MM.1S (cell line): Measurements from ENCODE around the gene LGR5.

ENCODE experiments used
- DNase-seq: peaks from one replicate; pipeline ENCODE4 v3.0.0-alpha.2; 2015
- H2AFZ ChIP-seq: fragments of 300-600 bp; sonication (generic); 2 replicates; pipeline ENCODE4 v1.6.0; 2016; ENCODE audit warnings: antibody characterized with exemption, low read length
- H3F3A ChIP-seq: fragments of 300-600 bp; sonication (generic); 2 replicates; pipeline ENCODE4 v1.6.1; 2016; ENCODE audit warnings: mild to moderate bottlenecking, antibody characterized with exemption, low read length, moderate library complexity, mixed read lengths; ENCODE audit not compliant: insufficient read depth
- H3K27ac ChIP-seq: fragments of 300-600 bp; sonication (generic); 2 replicates; pipeline ENCODE4 v1.5.1; 2016; ENCODE audit warnings: mild to moderate bottlenecking, low read length
- H3K27me3 ChIP-seq: fragments of 300-600 bp; sonication (generic); replicated peaks from 2 replicates; pipeline ENCODE4 v1.6.0; 2016; ENCODE audit warnings: low read length; ENCODE audit not compliant: insufficient read depth
- H3K36me3 ChIP-seq: fragments of 300-600 bp; sonication (generic); replicated peaks from 2 replicates; pipeline ENCODE4 v1.6.1; 2016; ENCODE audit warnings: mild to moderate bottlenecking, low read length, mixed read lengths; ENCODE audit not compliant: insufficient read depth
- H3K4me1 ChIP-seq: fragments of 300-600 bp; sonication (generic); 2 replicates; pipeline ENCODE4 v1.6.1; 2016; ENCODE audit warnings: low read length, mixed read lengths
- H3K4me2 ChIP-seq: fragments of 300-600 bp; sonication (generic); 2 replicates; pipeline ENCODE4 v1.6.0; 2016; ENCODE audit warnings: low read depth, low read length
- H3K4me3 ChIP-seq: fragments of 300-600 bp; sonication (generic); 2 replicates; pipeline ENCODE4 v1.5.1; 2016; ENCODE audit warnings: low read length, mixed read lengths
- H3K79me2 ChIP-seq: fragments of 300-600 bp; sonication (generic); 2 replicates; pipeline ENCODE4 v1.6.1; 2016; ENCODE audit warnings: mixed run types, low read length, mixed read lengths
- H3K9ac ChIP-seq: fragments of 300-600 bp; sonication (generic); 2 replicates; pipeline ENCODE4 v1.6.1; 2016; ENCODE audit warnings: low read length, mixed read lengths
- H3K9me2 ChIP-seq: fragments of 300-600 bp; sonication (generic); replicated peaks from 2 replicates; pipeline ENCODE4 v1.6.1; 2016; ENCODE audit warnings: mild to moderate bottlenecking, low read length, mixed read lengths; ENCODE audit not compliant: insufficient read depth
- H3K9me3 ChIP-seq: fragments of 300-600 bp; sonication (generic); replicated peaks from 2 replicates; pipeline ENCODE4 v1.6.1; 2016; ENCODE audit warnings: mild to moderate bottlenecking, low read length, mixed read lengths; ENCODE audit not compliant: insufficient read depth
- H4K20me1 ChIP-seq: fragments of 300-600 bp; sonication (generic); 2 replicates; pipeline ENCODE4 v1.6.1; 2016; ENCODE audit warnings: mild to moderate bottlenecking, low read length, moderate library complexity, mixed read lengths; ENCODE audit not compliant: insufficient read depth
- CTCF ChIP-seq: fragments of 300-600 bp; sonication (generic); IDR thresholded peaks from 2 replicates; pipeline ENCODE4 v1.5.1; 2016; ENCODE audit warnings: antibody characterized with exemption, low read length, mixed read lengths
- EZH2 ChIP-seq: fragments of 300-600 bp; sonication (generic); optimal IDR thresholded peaks from 2 replicates; pipeline ENCODE3; 2017; ENCODE audit warnings: low read depth, mild to moderate bottlenecking, antibody characterized with exemption, low read length, mixed read lengths
- EZH2phosphoT487 ChIP-seq: fragments of 300-600 bp; sonication (generic); IDR thresholded peaks from 2 replicates; pipeline ENCODE4 v1.6.1; 2018; ENCODE audit warnings: antibody characterized with exemption, low read length

LGR5 gene

DNA sequence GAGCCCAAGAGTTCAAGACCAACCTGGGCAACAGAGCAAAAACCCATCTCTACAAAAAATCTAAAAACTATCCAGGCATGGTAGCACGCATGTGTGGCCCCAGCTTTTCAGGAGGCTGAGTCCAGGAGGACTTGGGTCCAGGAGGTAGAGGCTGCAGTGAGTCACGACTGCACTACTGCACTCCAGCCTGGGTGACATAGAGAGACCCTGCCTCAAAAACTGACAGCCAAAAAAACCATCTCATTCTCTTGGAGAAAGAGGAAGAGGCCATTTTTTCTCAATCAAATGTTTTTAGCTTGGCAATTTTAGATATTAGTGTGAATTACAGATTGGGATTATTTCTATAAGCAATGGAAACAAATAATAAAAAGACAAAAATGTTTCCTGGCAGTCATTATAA is 185.9 kb downstream of the LGR5 start:
- Histone ChIP-seq H4K20me1 (no peaks in the 10 kb centered on the region), H3K4me1 (peaks cover 15% of the 10 kb centered on the region), H3F3A (peaks cover 12% of the 10 kb centered on the region; the same call in 1 of the 2 replicates), H3K9me3 (no peaks in the 10 kb centered on the region), H3K4me3 (no peak overlapping the region), H3K36me3 (peaks cover 35% of the 10 kb centered on the region; the same call in 1 of the 2 replicates), H3K9ac (no peak overlapping the region), H2AFZ (no peak overlapping the region), H3K27me3 (no peaks in the 10 kb centered on the region), H3K27ac (no peak overlapping the region), H3K79me2 (peaks cover 22% of the 10 kb centered on the region), H3K4me2 (0 out of 2 replicates have a peak overlapping the region, but pooled peaks have one; percentile 40), H3K9me2 (no peaks in the 10 kb centered on the region)
- no peak for DNase-seq
- TF ChIP-seq EZH2phosphoT487 = no peak
- no peak for TF ChIP-seq CTCF
- TF ChIP-seq EZH2 = no peak

DNA sequence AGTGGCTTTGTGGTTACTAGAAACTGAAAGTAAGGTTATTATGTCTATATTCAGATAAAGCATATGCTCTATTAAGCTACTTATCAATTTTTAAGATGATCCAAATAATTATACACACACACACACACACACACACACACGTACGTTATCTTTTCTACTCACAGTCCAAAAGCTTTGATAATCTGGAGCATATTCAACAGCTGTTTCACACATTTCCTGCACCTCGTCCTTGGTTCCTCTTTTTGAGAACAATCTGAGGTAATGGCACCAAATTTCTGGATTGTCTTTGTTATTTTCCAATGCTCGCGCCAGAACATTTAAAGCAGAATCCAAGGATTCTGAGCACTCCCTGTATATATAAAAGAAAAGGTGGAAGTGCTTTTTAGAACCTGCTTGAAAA is 186.5 kb downstream of the LGR5 start:
- no peaks in the 10 kb centered on the region for H3K9me3 ChIP-seq

DNA sequence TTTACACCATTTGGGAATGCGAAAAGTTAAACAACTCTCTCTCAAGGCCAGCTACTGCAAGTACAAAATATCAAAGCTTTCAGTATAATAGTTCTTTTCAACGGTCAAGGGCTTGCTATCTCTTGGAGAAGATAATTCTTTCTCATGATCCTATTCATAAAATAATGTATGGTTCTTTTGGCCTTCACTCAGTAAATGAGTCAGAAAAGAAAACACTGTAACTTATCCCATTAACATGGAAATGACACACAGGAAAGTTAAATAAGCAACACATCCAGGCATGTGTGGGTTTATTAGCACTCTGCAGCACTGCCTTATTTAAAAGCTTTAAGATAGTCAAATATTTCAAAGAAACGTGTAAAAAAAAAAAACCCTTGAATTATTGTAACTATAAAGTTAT is 187.2 kb downstream of the LGR5 start:
- Histone ChIP-seq H3K9me2 (no peaks in the 10 kb centered on the region), H4K20me1 (no peaks in the 10 kb centered on the region), H3K4me1 (peaks cover 15% of the 10 kb centered on the region), H2AFZ (no peak overlapping the region), H3K4me2 (peak overlapping the region; percentile 40; the same call in 1 of the 2 replicates), H3K79me2 (peaks cover 22% of the 10 kb centered on the region), H3K4me3 (no peak overlapping the region), H3K36me3 (peaks cover 46% of the 10 kb centered on the region; the same call in 1 of the 2 replicates), H3K27me3 (no peaks in the 10 kb centered on the region), H3F3A (peaks cover 12% of the 10 kb centered on the region; the same call in 1 of the 2 replicates), H3K9ac (no peak overlapping the region), H3K9me3 (no peaks in the 10 kb centered on the region), H3K27ac (no peak overlapping the region)
- DNase-seq = no peak
- no peak for TF ChIP-seq EZH2
- TF ChIP-seq CTCF = no peak
- TF ChIP-seq EZH2phosphoT487 = no peak

More for the DNA sequence above, 186.5 kb downstream of the LGR5 start:
- Histone ChIP-seq H3K4me2 (peak overlapping the region; percentile 40; the same call in 1 of the 2 replicates), H3K36me3 (peaks cover 41% of the 10 kb centered on the region; the same call in 1 of the 2 replicates), H3K27me3 (no peaks in the 10 kb centered on the region), H3K9me2 (no peaks in the 10 kb centered on the region), H4K20me1 (no peaks in the 10 kb centered on the region), H3K27ac (no peak overlapping the region), H2AFZ (no peak overlapping the region), H3K4me3 (peak overlapping the region; percentile 25; the same call in 1 of the 2 replicates), H3K9ac (no peak overlapping the region), H3K79me2 (peaks cover 22% of the 10 kb centered on the region), H3F3A (peaks cover 12% of the 10 kb centered on the region; the same call in 1 of the 2 replicates), H3K4me1 (peaks cover 15% of the 10 kb centered on the region)
- DNase-seq = peak; percentile 23
- TF ChIP-seq EZH2phosphoT487 = no peak
- no peak for TF ChIP-seq EZH2
- TF ChIP-seq CTCF = no peak
